ENCODE data around the gene KIFC1.

- TF ChIP-seq CTCF (IDR thresholded peaks at IDR 0.05): no peak
- no peak for TF ChIP-seq POLR2A (IDR thresholded peaks at IDR 0.05)
- no peak for TF ChIP-seq POLR2AphosphoS5 (IDR thresholded peaks at IDR 0.05)
These were observed 47.5 kb downstream of the KIFC1 start for GRCh38 chr6:33438978-33439594.
